Spleen (tissue), 11 donors: ENCODE measurements around the gene SLC7A6. TPM values are rescaled to one million over a fixed set of nuclear protein-coding genes. Genes with fewer than 3 reads are reported as not detected.

Source experiments
- DNase-seq: peaks from one replicate; pipeline ENCODE4 v3.0.0-alpha.2; 2020
- H3K27ac ChIP-seq, 8 donors: fragments of 200-600 bp; sonication (generic) in 7 of 8; 1 replicate in 4 of 8; 2 replicates in 4 of 8; pipeline versions ENCODE4 v1.5.0 to v1.8.0; 2016 to 2021; ENCODE audit warnings: inconsistent platforms in 4 of 8, mild to moderate bottlenecking in 4 of 8, moderate library complexity in 1 of 8
- H3K27me3 ChIP-seq, 7 donors: fragments of 200-600 bp; sonication (generic) in 6 of 7; replicated peaks in 1 of 7; 1 replicate in 4 of 7; 2 replicates in 3 of 7; pipeline versions ENCODE4 v1.5.0 to v1.8.0; 2016 to 2021; ENCODE audit warnings: inconsistent platforms in 3 of 7, mild to moderate bottlenecking in 1 of 7
- H3K36me3 ChIP-seq, 6 donors: fragments of 200-600 bp; sonication (generic) in 5 of 6; 1 replicate in 4 of 6; 2 replicates in 2 of 6; pipeline versions ENCODE4 v1.5.0 to v1.8.0; 2016 to 2021; ENCODE audit warnings: inconsistent platforms in 2 of 6
- H3K4me1 ChIP-seq, 6 donors: fragments of 200-600 bp; sonication (generic) in 5 of 6; 1 replicate in 3 of 6; 2 replicates in 3 of 6; pipeline versions ENCODE4 v1.5.0 to v1.8.0; 2016 to 2021; ENCODE audit warnings: inconsistent platforms in 3 of 6
- H3K4me3 ChIP-seq, 8 donors: fragments of 200-600 bp; sonication (generic) in 7 of 8; 1 replicate in 4 of 8; 2 replicates in 4 of 8; pipeline versions ENCODE4 v1.5.0 to v1.8.0; 2016 to 2021; ENCODE audit warnings: inconsistent platforms in 4 of 8, mild to moderate bottlenecking in 4 of 8, moderate library complexity in 2 of 8
- H3K9me3 ChIP-seq, 8 donors: fragments of 200-600 bp; sonication (generic) in 7 of 8; 1 replicate in 4 of 8; 2 replicates in 4 of 8; pipeline versions ENCODE4 v1.5.0 to v1.8.0; 2016 to 2021; ENCODE audit warnings: inconsistent platforms in 4 of 8
- POLR2A ChIP-seq, 3 donors: fragments of 450-650 bp; IDR thresholded peaks; one replicate each; pipeline ENCODE4 v1.5.1; 2017; ENCODE audit warnings: antibody characterized with exemption in 3 of 3, mild to moderate bottlenecking in 1 of 3
- POLR2AphosphoS5 ChIP-seq, 3 donors: sonication (generic); formaldehyde crosslinking; IDR thresholded peaks; one replicate each; pipeline ENCODE4 v1.5.1; 2017; ENCODE audit warnings: antibody characterized with exemption in 3 of 3
- WGBS, 5 donors: extraction: QIAGEN DNeasy Blood & Tissue Kit in 3 of 5; methylation state at CpG; one replicate each; pipeline versions ENCODE4 v1.1.5 to v1.1.7; 2013 to 2018; 5-methylcytosine and 5-hydroxymethylcytosine counted together
- intact Hi-C: fragments of 100-400 bp; cut with DNase I; formaldehyde crosslinking; loops from one replicate; pipeline ENCODE4 v1.15.0; 2023; ENCODE audit warnings: low total_unique reads
- polyA plus RNA-seq, 3 donors: library from polyadenylated mRNA; stranded (reverse); fragments of 200-250 nt; gene quantifications; one replicate each; pipeline ENCODE4 v1.2.1, GENCODE V29; 2013
- total RNA-seq, 7 donors: library from RNA; depleted of rRNA in 3 of 7; stranded (reverse); fragments of >200 nt in 3 of 7; fragmentation: NEBNext Ultra II Directional in 4 of 7; extraction: Animal tissue kit (Norgen Biotek cat#: 25700) in 4 of 7; gene quantifications; one replicate each; pipeline versions ENCODE4 v1.1.0 to v1.2.1, GENCODE V29; 2016 to 2021
- TF ChIP-seq, protein P1 (sequence below), 11 experiments: fragments of 200-600 bp in 7 of 11; fragments of 450-650 bp in 4 of 11; sonication (generic) in 4 of 11; IDR thresholded peaks in 8 of 11; conservative IDR thresholded peaks in 3 of 11; 1 replicate in 7 of 11; 2 replicates in 4 of 11; pipeline versions ENCODE4 v1.4.0 to v1.8.0; 2016 to 2021; ENCODE audit warnings: antibody characterized with exemption in 11 of 11, inconsistent platforms in 4 of 11, mild to moderate bottlenecking in 1 of 11
- donor health status: healthy with polysubstance abuse.
- donor health status: DM: no; HTN: no; CAD: no; lungs with moderate emphysema.
- donor health status: DM: no; HTN: no; CAD: no.
- donor health status: Bipolar disorder and iron deficiency.
- donor health status: healthy.
- donor health status: DM: no; HTN: no; CAD: no.
- donor health status: DM: yes; HTN: yes; CAD: no.

SLC7A6 gene
- total and polyA plus RNA-seq, 10 donors = 9.8 to 62.8 (median 46.1) TPM

DNA sequence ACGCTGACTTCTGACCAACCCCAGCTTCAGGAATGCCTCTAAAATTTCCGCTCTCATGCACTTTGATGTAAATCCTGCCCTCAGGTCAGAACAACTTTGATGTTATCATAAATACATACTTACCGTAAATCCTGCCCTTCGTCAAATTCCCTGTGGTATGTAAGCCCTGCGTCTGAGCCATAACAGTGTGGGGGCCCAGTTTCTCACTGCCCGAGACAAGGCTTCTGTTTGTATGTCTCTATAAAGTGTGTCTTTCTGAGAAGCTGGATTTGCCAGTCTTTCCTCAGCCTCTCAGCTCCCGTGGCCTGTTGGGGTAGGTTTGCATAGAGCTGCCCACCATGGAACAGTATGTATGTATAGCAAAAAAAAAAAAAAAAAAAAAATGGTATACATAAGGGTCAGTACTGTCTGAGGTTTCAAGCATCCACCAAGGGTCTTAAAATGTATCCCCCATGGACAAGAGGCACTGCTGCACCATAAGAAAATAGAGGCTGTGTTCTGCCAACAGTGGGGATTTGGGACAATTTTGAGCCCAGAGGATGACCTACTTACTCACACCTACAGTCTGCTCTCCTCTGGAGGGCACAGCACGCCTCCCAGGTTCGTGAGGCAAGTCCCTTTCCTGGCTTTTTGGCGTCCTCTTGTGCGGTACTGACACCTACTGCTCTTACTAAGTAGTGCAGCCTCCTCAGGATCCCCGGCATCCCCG is 64.0 kb downstream of the SLC7A6 start:
- no peak overlapping the region for H3K4me3 ChIP-seq
- intact Hi-C loops = loop anchor here (5.0 kb wide), 1 partner anchor 66 kb away; the partner anchor contains the start of gene SLC7A6
- H3K27ac ChIP-seq = no peak overlapping the region
- peak; percentile 90 for DNase-seq
- H3K4me1 ChIP-seq = peaks cover 9 to 34% (median 21%) of the 10 kb centered on the region in 6 donors
- TF ChIP-seq POLR2AphosphoS5 (IDR thresholded peaks at IDR 0.05) (peak in 2 of 3 donors; percentile 38 to 61), POLR2A (IDR thresholded peaks at IDR 0.05) (no peak)
- TF ChIP-seq, protein P1, sequence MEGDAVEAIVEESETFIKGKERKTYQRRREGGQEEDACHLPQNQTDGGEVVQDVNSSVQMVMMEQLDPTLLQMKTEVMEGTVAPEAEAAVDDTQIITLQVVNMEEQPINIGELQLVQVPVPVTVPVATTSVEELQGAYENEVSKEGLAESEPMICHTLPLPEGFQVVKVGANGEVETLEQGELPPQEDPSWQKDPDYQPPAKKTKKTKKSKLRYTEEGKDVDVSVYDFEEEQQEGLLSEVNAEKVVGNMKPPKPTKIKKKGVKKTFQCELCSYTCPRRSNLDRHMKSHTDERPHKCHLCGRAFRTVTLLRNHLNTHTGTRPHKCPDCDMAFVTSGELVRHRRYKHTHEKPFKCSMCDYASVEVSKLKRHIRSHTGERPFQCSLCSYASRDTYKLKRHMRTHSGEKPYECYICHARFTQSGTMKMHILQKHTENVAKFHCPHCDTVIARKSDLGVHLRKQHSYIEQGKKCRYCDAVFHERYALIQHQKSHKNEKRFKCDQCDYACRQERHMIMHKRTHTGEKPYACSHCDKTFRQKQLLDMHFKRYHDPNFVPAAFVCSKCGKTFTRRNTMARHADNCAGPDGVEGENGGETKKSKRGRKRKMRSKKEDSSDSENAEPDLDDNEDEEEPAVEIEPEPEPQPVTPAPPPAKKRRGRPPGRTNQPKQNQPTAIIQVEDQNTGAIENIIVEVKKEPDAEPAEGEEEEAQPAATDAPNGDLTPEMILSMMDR (IDR thresholded peaks at IDR 0.05 in 8 of 11, conservative IDR thresholded peaks at IDR 0.05 in 3 of 11) = peak; percentile 91 to 98 (median 97)
- no peaks in the 10 kb centered on the region for H3K27me3 ChIP-seq
- WGBS, 5 donors = 42 to 47% (median 47%) methylated on average over 13 of the region's 13 CpGs
- peaks cover 0 to 65% (median 25%) of the 10 kb centered on the region in 6 donors for H3K36me3 ChIP-seq
- H3K9me3 ChIP-seq = no peaks in the 10 kb centered on the region

GRCh38 chr16:68328860-68329390 is 64.6 kb downstream of the SLC7A6 start:
- no peak for DNase-seq
- Histone ChIP-seq H3K27me3 (no peaks in the 10 kb centered on the region), H3K36me3 (peaks cover 0 to 65% (median 25%) of the 10 kb centered on the region in 6 donors), H3K9me3 (no peaks in the 10 kb centered on the region), H3K27ac (no peak overlapping the region), H3K4me1 (peaks cover 9 to 41% (median 23%) of the 10 kb centered on the region in 6 donors), H3K4me3 (no peak overlapping the region)
- intact Hi-C loops = loop anchor here (5.0 kb wide), 1 partner anchor 67 kb away; the partner anchor contains the start of gene SLC7A6
- WGBS, 5 donors = 41 to 50% (median 50%) methylated on average over 3 of the region's 3 CpGs
- no peak for TF ChIP-seq POLR2A (IDR thresholded peaks at IDR 0.05)
- TF ChIP-seq, protein P1 (IDR thresholded peaks at IDR 0.05 in 8 of 11, conservative IDR thresholded peaks at IDR 0.05 in 3 of 11) = peak in 3 of 11 experiments; percentile 14 to 52 (median 50)

DNA sequence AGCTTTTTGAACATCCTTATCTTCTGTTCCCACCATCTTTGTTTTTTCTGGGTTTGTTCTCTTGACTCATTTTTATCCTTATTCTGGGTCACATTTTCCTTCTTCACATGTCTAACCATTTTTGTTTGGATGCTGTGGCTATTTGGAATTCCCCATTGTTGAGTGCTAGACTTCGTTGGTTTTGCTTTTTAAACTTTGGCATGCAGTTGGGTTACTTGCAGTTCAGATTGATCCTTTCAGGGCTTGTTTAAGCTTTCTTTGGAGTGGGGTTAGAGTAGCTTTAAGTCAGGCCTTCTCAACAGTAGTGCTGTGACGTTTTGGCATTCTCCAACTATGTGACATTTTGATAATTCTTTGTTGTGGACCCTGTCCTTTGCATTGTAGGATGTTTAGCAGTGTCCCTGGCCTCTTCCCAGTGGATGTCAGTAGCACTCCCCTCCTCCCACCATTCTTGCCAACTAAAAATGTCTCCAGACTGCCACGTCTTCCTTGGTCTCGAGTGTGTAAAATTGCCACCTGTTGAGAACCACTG is 67.6 kb downstream of the SLC7A6 start:
- TF ChIP-seq POLR2A (IDR thresholded peaks at IDR 0.05) = no peak
- TF ChIP-seq POLR2AphosphoS5 (IDR thresholded peaks at IDR 0.05) = no peak
- TF ChIP-seq, protein P1 (IDR thresholded peaks at IDR 0.05 in 8 of 11, conservative IDR thresholded peaks at IDR 0.05 in 3 of 11) = no peak
- Histone ChIP-seq H3K4me3 (no peak overlapping the region), H3K27me3 (no peaks in the 10 kb centered on the region), H3K27ac (peak overlapping the region; percentile 49 to 81 (median 73)), H3K4me1 (peaks cover 9 to 46% (median 23%) of the 10 kb centered on the region in 6 donors), H3K9me3 (no peaks in the 10 kb centered on the region), H3K36me3 (peaks cover 0 to 60% (median 3%) of the 10 kb centered on the region in 6 donors)
- no peak for DNase-seq
- intact Hi-C loops = no loop called here
- WGBS, 5 donors = 16 to 26% (median 20%) methylated on average over 3 to 4 of the region's 4 CpGs
